K562 (cell line): ENCODE data around the gene NUP62. TPM values are rescaled to one million over a fixed set of nuclear protein-coding genes. Genes with fewer than 3 reads are reported as not detected.

Source experiments
- BCLAF1 ChIP-seq, 2 experiments: fragments of 450-650 bp in 1 of 2; IDR thresholded peaks; 2 replicates each; pipeline ENCODE4 v1.6.1; 2011 to 2017; ENCODE audit warnings: low read depth in 2 of 2, antibody characterized with exemption in 1 of 2, borderline replicate concordance in 1 of 2, low read length in 1 of 2, mild to moderate bottlenecking in 1 of 2, mixed read lengths in 1 of 2; ENCODE audit not compliant: control insufficient read depth in 1 of 2
- CBX5 ChIP-seq: IDR thresholded peaks from 2 replicates; pipeline ENCODE4 v1.6.1; 2014; ENCODE audit warnings: low read depth, borderline replicate concordance
- CHD4 ChIP-seq: fragments of 200-600 bp; sonication (generic); IDR thresholded peaks from 3 replicates; pipeline ENCODE4 v1.6.1; 2012; ENCODE audit warnings: low read depth, mild to moderate bottlenecking, mixed read lengths, low read length, inconsistent platforms; ENCODE audit not compliant: insufficient read depth, insufficient replicate concordance, poor library complexity, severe bottlenecking
- CXXC5 ChIP-seq: fragments of 250-450 bp; sonication (Bioruptor Pico); IDR thresholded peaks from 2 replicates; pipeline ENCODE4 v1.8.0; 2022; ENCODE audit warnings: inconsistent platforms, mild to moderate bottlenecking, moderate library complexity
- ELF1 ChIP-seq: fragments of 200-800 bp; sonication (Bioruptor generic); IDR thresholded peaks from 2 replicates; pipeline ENCODE4 v1.6.1; 2016; ENCODE audit warnings: missing genetic modification characterization, missing compliant biosample characterization
- HDAC3 ChIP-seq: fragments of 450-650 bp; IDR thresholded peaks from 2 replicates; pipeline ENCODE4 v1.6.1; 2018; ENCODE audit warnings: borderline replicate concordance, mild to moderate bottlenecking, moderate library complexity; ENCODE audit not compliant: partially characterized antibody
- HSF4 ChIP-seq: fragments of 250-450 bp; sonication (Bioruptor Pico); IDR thresholded peaks from 2 replicates; pipeline ENCODE4 v2.1.2; 2022; ENCODE audit warnings: mild to moderate bottlenecking, moderate library complexity, borderline replicate concordance
- JUN ChIP-seq, 2 experiments: sonication (generic) in 1 of 2; formaldehyde crosslinking in 1 of 2; IDR thresholded peaks; 2 replicates each; pipeline versions ENCODE4 v1.6.1 to v1.8.0; 2012 to 2022; ENCODE audit warnings: borderline replicate concordance in 2 of 2, mild to moderate bottlenecking in 2 of 2, improper control_type of control experiment in 1 of 2, low read depth in 1 of 2, low read length in 1 of 2, missing genetic modification reagents in 1 of 2
- KDM2B ChIP-seq: fragments of 250-450 bp; sonication (Bioruptor Pico); IDR thresholded peaks from 2 replicates; pipeline ENCODE4 v1.8.0; 2021; ENCODE audit warnings: mild to moderate bottlenecking, moderate library complexity
- MEF2D ChIP-seq: conservative IDR thresholded peaks from 2 replicates; pipeline ENCODE4 v1.6.1; 2016; ENCODE audit warnings: low read depth, missing genetic modification characterization, missing compliant biosample characterization
- POLR2G ChIP-seq: fragments of 200-400 bp; formaldehyde crosslinking; IDR thresholded peaks from 2 replicates; pipeline ENCODE4 v1.6.1; 2017; ENCODE audit warnings: low read depth, mild to moderate bottlenecking, antibody characterized with exemption, low read length, moderate library complexity
- POU5F1 ChIP-seq: fragments of 150-350 bp; IDR thresholded peaks from 2 replicates; pipeline ENCODE4 v1.6.1; 2014; ENCODE audit warnings: borderline replicate concordance, low read length, low read depth, mild to moderate bottlenecking; ENCODE audit not compliant: partially characterized antibody
- RB1 ChIP-seq: fragments of 450-650 bp; IDR thresholded peaks from 2 replicates; pipeline ENCODE4 v1.6.1; 2017; ENCODE audit warnings: low read depth, mild to moderate bottlenecking
- RBFOX2 ChIP-seq: fragments of 200-400 bp; formaldehyde crosslinking; IDR thresholded peaks from 2 replicates; pipeline ENCODE4 v1.6.1; 2017; ENCODE audit warnings: low read depth, mild to moderate bottlenecking, low read length, moderate library complexity
- SP1 ChIP-seq: sonication (generic); formaldehyde crosslinking; IDR thresholded peaks from 2 replicates; pipeline ENCODE4 v1.8.1; 2022; ENCODE audit warnings: mild to moderate bottlenecking, missing genetic modification reagents
- TCF7L2 ChIP-seq: fragments of 150-350 bp; IDR thresholded peaks from 2 replicates; pipeline ENCODE4 v1.6.1; 2016; ENCODE audit warnings: low read depth, mild to moderate bottlenecking, low read length, moderate library complexity
- VEZF1 ChIP-seq: fragments of 200-800 bp; sonication (Bioruptor generic); IDR thresholded peaks from 2 replicates; pipeline ENCODE4 v1.6.1; 2017; ENCODE audit warnings: missing genetic modification characterization, missing compliant biosample characterization
- ZNF408 ChIP-seq: fragments of 250-450 bp; sonication (Bioruptor Pico); IDR thresholded peaks from 2 replicates; pipeline ENCODE4 v1.4.0; 2020; ENCODE audit warnings: low read depth, mild to moderate bottlenecking, moderate library complexity
- ZNF511 ChIP-seq: sonication (generic); formaldehyde crosslinking; IDR thresholded peaks from 2 replicates; pipeline ENCODE4 v1.8.0; 2022; ENCODE audit warnings: mild to moderate bottlenecking, missing genetic modification reagents
- ZNF766 ChIP-seq: fragments of 200-800 bp; sonication (Bioruptor generic); conservative IDR thresholded peaks from 2 replicates; pipeline ENCODE4 v1.6.1; 2016; ENCODE audit warnings: missing genetic modification characterization, missing compliant biosample characterization
- polyA plus RNA-seq, 8 experiments: library from polyadenylated mRNA; depleted of rRNA in 4 of 8; stranded (reverse) in 5 of 8; unstranded in 3 of 8; fragments of >200 nt; fragmentation: Nextera tagmentation in 2 of 8; fragmentation: Illumina TruSeq in 1 of 8; extraction: Ambion mirVana in 2 of 8; extraction: Trizol in 1 of 8; gene quantifications; 2 replicates each; pipeline versions ENCODE4 v1.2.1 to v1.2.3, GENCODE V29; 2011 to 2014; ENCODE audit warnings: inconsistent platforms in 1 of 8, missing spikeins in 1 of 8
- total RNA-seq, 7 experiments: library from RNA; depleted of rRNA in 6 of 7; stranded (reverse); fragments of >200 nt in 6 of 7; fragmentation: Illumina TruSeq in 2 of 7; extraction: Trizol in 2 of 7; gene quantifications; 2 replicates each; pipeline versions ENCODE4 v1.2.1 to v1.2.3, GENCODE V29; 2011 to 2021; ENCODE audit warnings: low replicate concordance in 1 of 7

NUP62 gene
- total and polyA plus RNA-seq, 9 of the 15 experiments (the other 6 are each of a cell fraction or from before 2014, with no cell fraction given), result 16.9 to 109 (median 66.0) TPM

- 0 out of 4 replicates have a peak, but pooled peaks of 1 of the 2 experiments have one; percentile 50 for TF ChIP-seq BCLAF1 (IDR thresholded peaks at IDR 0.05; ENCODE audit: borderline replicate concordance in 1 of 2, control insufficient read depth in 1 of 2, low read depth in 2 of 2, low read length in 1 of 2)
- TF ChIP-seq KDM2B (CRISPR knock-in tag), result 0 out of 2 replicates have a peak, but pooled peaks have one; percentile 42
- peak; percentile 37; the same call in 1 of the 2 replicates for TF ChIP-seq RB1
- TF ChIP-seq SP1, result peak; percentile 92
- TF ChIP-seq MEF2D, result no peak
- TF ChIP-seq HDAC3, result no peak
- TF ChIP-seq VEZF1 (CRISPR knock-in tag), result peak; percentile 80
- peak; percentile 48; the same call in 1 of the 2 replicates for TF ChIP-seq ZNF766
- no peak for TF ChIP-seq ZNF408 (CRISPR knock-in tag)
- no peak for TF ChIP-seq CBX5
- TF ChIP-seq HSF4 (CRISPR knock-in tag), result no peak
- TF ChIP-seq CHD4, result no peak
- no peak for TF ChIP-seq JUN (IDR thresholded peaks at IDR 0.05; ENCODE audit: borderline replicate concordance, low read depth, low read length)
- TF ChIP-seq JUN (CRISPR knock-in tag; IDR thresholded peaks at IDR 0.05; ENCODE audit: borderline replicate concordance), result peak; percentile 13; the same call in 1 of the 2 replicates
- peak; percentile 95 for TF ChIP-seq POLR2G
- TF ChIP-seq POU5F1, result no peak
- TF ChIP-seq RBFOX2, result peak; percentile 93
- peak; percentile 82 for TF ChIP-seq ELF1 (tag)
- TF ChIP-seq TCF7L2, result no peak
- TF ChIP-seq CXXC5 (CRISPR knock-in tag), result peak; percentile 70
- peak; percentile 23; the same call in 1 of the 2 replicates for TF ChIP-seq ZNF511
Observed at GRCh38 chr19:49866933-49867782, 62.1 kb downstream of the NUP62 start, which contains the start of gene PNKP (continued).
